Panc1 (cell line): Measurements from ENCODE around the gene SUPT20H. TPM values are rescaled to one million over a fixed set of nuclear protein-coding genes. Genes with fewer than 3 reads are reported as not detected.

Experiments
- ATAC-seq: fragments of 200-7000 bp; cut with Tn5 transposase; 2 replicates; pipeline ENCODE4 v1.9.1; 2020; ENCODE audit warnings: mild to moderate bottlenecking, moderate library complexity
- BruUV-seq: library from RNA; stranded (reverse); fragments of 400-500 nt; replicated peaks from 2 replicates; lab custom pipeline; 2021; lab: Mats Ljungman, UMichigan
- CTCF ChIA-PET: fragments of 300-600 bp; sonication (Branson Sonifier 250); formaldehyde crosslinking; loops from one replicate; lab custom pipeline; 2022; ENCODE audit warnings: antibody characterized with exemption; lab: Charles Lee
- POLR2A ChIA-PET: fragments of 300-600 bp; sonication (Branson Sonifier 250); formaldehyde crosslinking; loops from one replicate; lab custom pipeline; 2022; ENCODE audit warnings: antibody characterized with exemption; lab: Charles Lee
- DNase-seq: peaks from one replicate; pipeline ENCODE4 v3.0.0-alpha.2; 2010; ENCODE audit warnings: low read depth, low spot score
- H3K27ac ChIP-seq: 2 replicates; pipeline ENCODE4 v1.5.1; 2011; ENCODE audit warnings: mild to moderate bottlenecking, low read length, inconsistent platforms
- H3K27me3 ChIP-seq: fragments of 200-500 bp; sonication (Bioruptor generic); 2 replicates; pipeline ENCODE4 v1.6.0; 2014; ENCODE audit warnings: low read length, inconsistent platforms; ENCODE audit not compliant: control insufficient read depth, insufficient read depth
- H3K36me3 ChIP-seq: fragments of 200-500 bp; sonication (Bioruptor generic); 2 replicates; pipeline ENCODE4 v1.5.1; 2014; ENCODE audit warnings: inconsistent platforms, mild to moderate bottlenecking, low read length, moderate library complexity; ENCODE audit not compliant: control insufficient read depth, insufficient read depth
- H3K4me1 ChIP-seq: 2 replicates; pipeline ENCODE4 v1.5.1; 2011; ENCODE audit warnings: inconsistent platforms, mild to moderate bottlenecking, low read length, moderate library complexity; ENCODE audit not compliant: control insufficient read depth, insufficient read depth
- H3K4me3 ChIP-seq, 2 experiments: 2 replicates each; pipeline ENCODE4 v1.5.1; 2011 to 2012; ENCODE audit warnings: low read depth in 2 of 2, low read length in 2 of 2, mild to moderate bottlenecking in 2 of 2, inconsistent platforms in 1 of 2, moderate library complexity in 1 of 2
- H3K9me3 ChIP-seq: fragments of 200-500 bp; sonication (Bioruptor generic); 2 replicates; pipeline ENCODE4 v1.5.1; 2014; ENCODE audit warnings: low read depth, mild to moderate bottlenecking, inconsistent platforms, low read length, moderate library complexity; ENCODE audit not compliant: control insufficient read depth, insufficient read depth
- POLR2AphosphoS5 ChIP-seq: IDR thresholded peaks from 2 replicates; pipeline ENCODE4 v1.6.1; 2012; ENCODE audit warnings: mild to moderate bottlenecking, low read depth, low read length, moderate library complexity
- SIN3A ChIP-seq: IDR thresholded peaks from 2 replicates; pipeline ENCODE4 v1.6.1; 2012; ENCODE audit warnings: low read depth, mild to moderate bottlenecking, low read length, moderate library complexity, borderline replicate concordance; ENCODE audit not compliant: insufficient read depth
- TCF7L2 ChIP-seq: IDR thresholded peaks from 2 replicates; pipeline ENCODE4 v1.6.1; 2011; ENCODE audit warnings: mild to moderate bottlenecking, low read depth, low read length, inconsistent platforms
- in situ Hi-C: cut with HindIII; loops from 2 replicates; pipeline ENCODE4 v1.10.0; 2016; ENCODE audit warnings: low sequenced_read_pairs, low pct_unique_long_range_greater_than_20kb
- intact Hi-C: fragments of 100-400 bp; cut with micrococcal nuclease; formaldehyde crosslinking; loops from one replicate; pipeline ENCODE4 v1.10.0; 2022; ENCODE audit not compliant: unreplicated experiment
- total RNA-seq: library from RNA; stranded (reverse); gene quantifications from one replicate; pipeline ENCODE4 v1.2.1, GENCODE V29; 2021; ENCODE audit not compliant: unreplicated experiment
- TF ChIP-seq, protein P1 (sequence below): fragments of 450-650 bp; IDR thresholded peaks from 2 replicates; pipeline ENCODE4 v1.5.1; 2017; ENCODE audit warnings: mild to moderate bottlenecking
- TF ChIP-seq, protein P2 (sequence below), 2 experiments: IDR thresholded peaks; 2 replicates each; pipeline ENCODE4 v1.6.1; 2011 to 2012; ENCODE audit warnings: low read depth in 2 of 2, control low read depth in 1 of 2, low read length in 1 of 2, mild to moderate bottlenecking in 1 of 2, moderate library complexity in 1 of 2; ENCODE audit not compliant: insufficient read depth in 1 of 2

Gene SUPT20H
- total RNA-seq, 1 experiment from 2014 or later = 32.9 TPM

DNA sequence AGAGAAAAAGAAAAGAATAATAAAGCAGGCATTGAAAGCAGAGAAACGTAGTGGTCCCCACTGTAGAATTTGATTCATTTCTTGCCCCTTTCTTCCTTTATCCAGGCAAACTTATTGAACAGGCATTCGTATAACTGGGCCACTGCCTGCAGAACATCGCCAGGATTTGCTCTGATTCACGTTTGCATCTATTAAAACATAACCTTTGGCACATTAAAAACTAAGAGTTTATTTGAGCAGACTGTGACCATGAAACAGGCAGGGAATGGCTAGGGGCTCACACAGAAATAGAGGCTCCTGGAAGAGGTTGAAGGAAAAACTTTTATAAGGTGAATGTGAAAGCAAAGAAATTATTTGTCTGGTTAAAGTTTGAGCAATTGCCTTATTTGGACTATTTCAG is 12.5 kb upstream of the SUPT20H start:
- H3K4me1 ChIP-seq = no peaks in the 10 kb centered on the region
- no peak overlapping the region for H3K27ac ChIP-seq
- no peak for DNase-seq
- no peak overlapping the region for H3K4me3 ChIP-seq
- ChIA-PET POLR2A (no interaction called here), CTCF (no interaction called here)
- intact Hi-C loops (loop anchor here (10.0 kb wide), 1 partner anchor 1513 kb away; no protein-coding TSS in a partner anchor), in situ Hi-C loops (no loop called here)
- ATAC-seq = no peak
- H3K9me3 ChIP-seq = no peaks in the 10 kb centered on the region
- H3K27me3 ChIP-seq = no peaks in the 10 kb centered on the region
- H3K36me3 ChIP-seq = no peaks in the 10 kb centered on the region
- no TSS peak for BruUV-seq
- no peak for TF ChIP-seq SIN3A
- TF ChIP-seq POLR2AphosphoS5 = no peak
- TF ChIP-seq, protein P1, sequence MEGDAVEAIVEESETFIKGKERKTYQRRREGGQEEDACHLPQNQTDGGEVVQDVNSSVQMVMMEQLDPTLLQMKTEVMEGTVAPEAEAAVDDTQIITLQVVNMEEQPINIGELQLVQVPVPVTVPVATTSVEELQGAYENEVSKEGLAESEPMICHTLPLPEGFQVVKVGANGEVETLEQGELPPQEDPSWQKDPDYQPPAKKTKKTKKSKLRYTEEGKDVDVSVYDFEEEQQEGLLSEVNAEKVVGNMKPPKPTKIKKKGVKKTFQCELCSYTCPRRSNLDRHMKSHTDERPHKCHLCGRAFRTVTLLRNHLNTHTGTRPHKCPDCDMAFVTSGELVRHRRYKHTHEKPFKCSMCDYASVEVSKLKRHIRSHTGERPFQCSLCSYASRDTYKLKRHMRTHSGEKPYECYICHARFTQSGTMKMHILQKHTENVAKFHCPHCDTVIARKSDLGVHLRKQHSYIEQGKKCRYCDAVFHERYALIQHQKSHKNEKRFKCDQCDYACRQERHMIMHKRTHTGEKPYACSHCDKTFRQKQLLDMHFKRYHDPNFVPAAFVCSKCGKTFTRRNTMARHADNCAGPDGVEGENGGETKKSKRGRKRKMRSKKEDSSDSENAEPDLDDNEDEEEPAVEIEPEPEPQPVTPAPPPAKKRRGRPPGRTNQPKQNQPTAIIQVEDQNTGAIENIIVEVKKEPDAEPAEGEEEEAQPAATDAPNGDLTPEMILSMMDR = no peak
- TF ChIP-seq TCF7L2 = no peak
- TF ChIP-seq, protein P2, sequence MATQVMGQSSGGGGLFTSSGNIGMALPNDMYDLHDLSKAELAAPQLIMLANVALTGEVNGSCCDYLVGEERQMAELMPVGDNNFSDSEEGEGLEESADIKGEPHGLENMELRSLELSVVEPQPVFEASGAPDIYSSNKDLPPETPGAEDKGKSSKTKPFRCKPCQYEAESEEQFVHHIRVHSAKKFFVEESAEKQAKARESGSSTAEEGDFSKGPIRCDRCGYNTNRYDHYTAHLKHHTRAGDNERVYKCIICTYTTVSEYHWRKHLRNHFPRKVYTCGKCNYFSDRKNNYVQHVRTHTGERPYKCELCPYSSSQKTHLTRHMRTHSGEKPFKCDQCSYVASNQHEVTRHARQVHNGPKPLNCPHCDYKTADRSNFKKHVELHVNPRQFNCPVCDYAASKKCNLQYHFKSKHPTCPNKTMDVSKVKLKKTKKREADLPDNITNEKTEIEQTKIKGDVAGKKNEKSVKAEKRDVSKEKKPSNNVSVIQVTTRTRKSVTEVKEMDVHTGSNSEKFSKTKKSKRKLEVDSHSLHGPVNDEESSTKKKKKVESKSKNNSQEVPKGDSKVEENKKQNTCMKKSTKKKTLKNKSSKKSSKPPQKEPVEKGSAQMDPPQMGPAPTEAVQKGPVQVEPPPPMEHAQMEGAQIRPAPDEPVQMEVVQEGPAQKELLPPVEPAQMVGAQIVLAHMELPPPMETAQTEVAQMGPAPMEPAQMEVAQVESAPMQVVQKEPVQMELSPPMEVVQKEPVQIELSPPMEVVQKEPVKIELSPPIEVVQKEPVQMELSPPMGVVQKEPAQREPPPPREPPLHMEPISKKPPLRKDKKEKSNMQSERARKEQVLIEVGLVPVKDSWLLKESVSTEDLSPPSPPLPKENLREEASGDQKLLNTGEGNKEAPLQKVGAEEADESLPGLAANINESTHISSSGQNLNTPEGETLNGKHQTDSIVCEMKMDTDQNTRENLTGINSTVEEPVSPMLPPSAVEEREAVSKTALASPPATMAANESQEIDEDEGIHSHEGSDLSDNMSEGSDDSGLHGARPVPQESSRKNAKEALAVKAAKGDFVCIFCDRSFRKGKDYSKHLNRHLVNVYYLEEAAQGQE (IDR thresholded peaks at IDR 0.05; ENCODE audit: insufficient read depth in 1 of 2, low read depth in 2 of 2, low read length in 1 of 2) = no peak

DNA sequence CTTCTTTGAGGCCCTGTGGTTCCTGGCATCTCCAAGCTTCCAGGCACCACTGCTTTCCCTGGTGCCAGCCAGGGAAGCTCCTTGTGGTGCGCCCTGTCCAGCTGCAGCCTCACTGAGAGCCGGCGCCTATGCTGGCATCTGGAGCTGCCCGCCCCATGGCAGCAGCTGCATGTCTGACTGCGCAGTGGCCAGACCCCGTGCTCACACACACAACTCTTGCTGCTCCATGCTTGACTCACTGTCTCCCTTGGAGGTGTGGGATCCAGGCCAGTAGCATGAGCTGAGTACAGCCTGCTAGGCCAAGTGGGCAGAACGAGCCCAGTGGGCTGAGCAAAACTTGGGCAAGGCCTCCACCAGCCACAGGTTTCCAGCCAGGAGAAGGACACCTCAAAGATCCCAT is 11.5 kb upstream of the SUPT20H start:
- ChIA-PET CTCF (no interaction called here), POLR2A (no interaction called here)
- Histone ChIP-seq H3K36me3 (no peaks in the 10 kb centered on the region), H3K27me3 (no peaks in the 10 kb centered on the region), H3K4me1 (no peaks in the 10 kb centered on the region), H3K4me3 (no peak overlapping the region), H3K27ac (no peak overlapping the region), H3K9me3 (no peaks in the 10 kb centered on the region)
- ATAC-seq = no peak
- intact Hi-C loops = loop anchor here (10.0 kb wide), 1 partner anchor 1514 kb away; no protein-coding TSS in a partner anchor
- DNase-seq = no peak
- in situ Hi-C loops = no loop called here
- TF ChIP-seq TCF7L2 (no peak), SIN3A (no peak), POLR2AphosphoS5 (no peak)
- TF ChIP-seq, protein P1 = no peak
- TF ChIP-seq, protein P2 (IDR thresholded peaks at IDR 0.05; ENCODE audit: insufficient read depth in 1 of 2, low read depth in 2 of 2, low read length in 1 of 2) = no peak
- BruUV-seq = no TSS peak
